HepG2 (cell line): ENCODE measurements around the gene MYH10. TPM values are rescaled to one million over a fixed set of nuclear protein-coding genes. Genes with fewer than 3 reads are reported as not detected.

ENCODE experiments used
- ATAC-seq: fragments of 200-7000 bp; cut with Tn5 transposase; 3 replicates; pipeline ENCODE4 v1.9.1; 2020; ENCODE audit warnings: mild to moderate bottlenecking, moderate library complexity
- BruUV-seq: library from RNA; stranded (reverse); fragments of 400-500 nt; replicated peaks from 2 replicates; lab custom pipeline; 2021; lab: Mats Ljungman, UMichigan
- CTCF ChIA-PET: fragments of 300-600 bp; formaldehyde crosslinking; extraction: SDS; loops from one replicate; lab custom pipeline; 2021; ENCODE audit warnings: low total read pairs, inconsistent platforms, low intra/inter-chr PET ratio; lab: Yijun Ruan, JAX
- POLR2A ChIA-PET: fragments of 350-600 bp; sonication (Branson Sonifier 250); formaldehyde crosslinking; loops from one replicate; lab custom pipeline; 2020; ENCODE audit warnings: antibody characterized with exemption, inconsistent platforms; lab: Yijun Ruan, JAX
- DNase-seq: peaks from one replicate; pipeline ENCODE4 v3.0.0-alpha.2; 2015; ENCODE audit warnings: low spot score
- FAIRE-seq: peaks from 3 replicates; lab custom pipeline; 2011; peaks lifted over from hg19 to GRCh38; lab: Jason Lieb, UNC
- H2AFZ ChIP-seq: one replicate; pipeline ENCODE4 v1.6.1; 2011; ENCODE audit warnings: low read length, inconsistent platforms
- H3K27ac ChIP-seq: fragments of 300-600 bp; 3 replicates; pipeline ENCODE4 v1.8.0; 2011; ENCODE audit warnings: mixed run types, mild to moderate bottlenecking, mixed read lengths, low read length, inconsistent platforms; ENCODE audit not compliant: insufficient read depth; ENCODE audit errors: extremely low read length
- H3K27me3 ChIP-seq, 2 experiments: fragments of 200-600 bp in 1 of 2; 2 replicates in 1 of 2; 3 replicates in 1 of 2; pipeline versions ENCODE4 v1.6.0 to v1.8.0; 2011; ENCODE audit warnings: low read length in 2 of 2, mild to moderate bottlenecking in 2 of 2, moderate library complexity in 2 of 2, inconsistent platforms in 1 of 2; ENCODE audit not compliant: insufficient read depth in 2 of 2, control insufficient read depth in 1 of 2
- H3K36me3 ChIP-seq, 2 experiments: fragments of 200-600 bp in 1 of 2; replicated peaks in 1 of 2; 2 replicates in 1 of 2; 3 replicates in 1 of 2; pipeline versions ENCODE4 v1.5.1 to v1.8.0; 2011; ENCODE audit warnings: low read length in 2 of 2, inconsistent platforms in 1 of 2; ENCODE audit not compliant: insufficient read depth in 2 of 2, control insufficient read depth in 1 of 2
- H3K4me1 ChIP-seq: 2 replicates; pipeline ENCODE4 v1.5.1; 2012; ENCODE audit warnings: low read length, inconsistent platforms; ENCODE audit not compliant: insufficient read depth
- H3K4me2 ChIP-seq: 2 replicates; pipeline ENCODE4 v1.6.0; 2011; ENCODE audit warnings: low read depth, low read length, inconsistent platforms
- H3K4me3 ChIP-seq, 3 experiments: fragments of 200-600 bp in 1 of 3; sonication (generic), shearing (Covaris generic) in 1 of 3; replicated peaks in 1 of 3; 2 replicates each; pipeline ENCODE4 v1.5.1; 2011 to 2016; ENCODE audit warnings: low read length in 3 of 3, inconsistent platforms in 2 of 3, low read depth in 2 of 3, mild to moderate bottlenecking in 2 of 3, control low read depth in 1 of 3, mixed read lengths in 1 of 3; ENCODE audit not compliant: insufficient read depth in 1 of 3
- H3K79me2 ChIP-seq: one replicate; pipeline ENCODE4 v1.6.1; 2011; ENCODE audit warnings: low read length, inconsistent platforms; ENCODE audit not compliant: insufficient read depth
- H3K9ac ChIP-seq: 2 replicates; pipeline ENCODE4 v1.6.0; 2011; ENCODE audit warnings: mild to moderate bottlenecking, low read depth, low read length, inconsistent platforms; ENCODE audit not compliant: insufficient read depth
- H3K9me3 ChIP-seq: 2 replicates; pipeline ENCODE4 v1.5.1; 2012; ENCODE audit warnings: mild to moderate bottlenecking, low read length
- H4K20me1 ChIP-seq: 2 replicates; pipeline ENCODE4 v1.6.0; 2011; ENCODE audit warnings: inconsistent platforms, mild to moderate bottlenecking, low read length, moderate library complexity; ENCODE audit not compliant: insufficient read depth
- FOSL2 ChIP-seq: sonication (generic); formaldehyde crosslinking; IDR thresholded peaks from 2 replicates; pipeline ENCODE4 v1.4.0; 2020; ENCODE audit warnings: missing genetic modification reagents
- MAFK ChIP-seq, 2 experiments: IDR thresholded peaks in 1 of 2; conservative IDR thresholded peaks in 1 of 2; 2 replicates each; pipeline ENCODE4 v1.6.1; 2011; ENCODE audit warnings: improper control_type of control experiment in 2 of 2, low read length in 2 of 2
- MYPOP ChIP-seq: sonication (generic); formaldehyde crosslinking; IDR thresholded peaks from 2 replicates; pipeline ENCODE4 v1.8.1; 2023; ENCODE audit warnings: mild to moderate bottlenecking, moderate library complexity, missing genetic modification reagents
- NR2F2 ChIP-seq: IDR thresholded peaks from 2 replicates; pipeline ENCODE4 v1.6.1; 2012; ENCODE audit warnings: low read depth, inconsistent platforms, borderline replicate concordance
- ZBTB33 ChIP-seq: sonication (generic); formaldehyde crosslinking; IDR thresholded peaks from 2 replicates; pipeline ENCODE4 v1.4.0; 2020; ENCODE audit warnings: missing genetic modification reagents
- ZIK1 ChIP-seq: sonication (generic); formaldehyde crosslinking; IDR thresholded peaks from 2 replicates; pipeline ENCODE4 v1.5.0; 2020; ENCODE audit warnings: mild to moderate bottlenecking, low read depth, missing genetic modification reagents, borderline replicate concordance
- ZNF224 ChIP-seq: sonication (generic); formaldehyde crosslinking; IDR thresholded peaks from 2 replicates; pipeline ENCODE4 v1.5.0; 2020; ENCODE audit warnings: mild to moderate bottlenecking, missing genetic modification reagents
- ZSCAN30 ChIP-seq: sonication (generic); formaldehyde crosslinking; IDR thresholded peaks from 2 replicates; pipeline ENCODE4 v1.5.0; 2020; ENCODE audit warnings: mild to moderate bottlenecking, missing genetic modification reagents
- WGBS: methylation state at CpG from one replicate; pipeline ENCODE4 v1.1.6; 2017; ENCODE audit warnings: low lambda C conversion rate; 5-methylcytosine and 5-hydroxymethylcytosine counted together
- in situ Hi-C: cut with HindIII; loops from 2 replicates; pipeline ENCODE4 v1.10.0; 2017; ENCODE audit warnings: low pct_unique_long_range_greater_than_20kb; ENCODE audit not compliant: extremely low pct_ligation_motif_present
- intact Hi-C: fragments of 100-400 bp; cut with micrococcal nuclease; formaldehyde crosslinking; loops from one replicate; pipeline ENCODE4 v1.10.0; 2022; ENCODE audit not compliant: unreplicated experiment
- polyA plus RNA-seq, 8 experiments: library from polyadenylated mRNA; depleted of rRNA in 3 of 8; stranded (reverse) in 7 of 8; unstranded in 1 of 8; fragments of >200 nt; fragmentation: Illumina TruSeq in 4 of 8; extraction: Trizol in 4 of 8; gene quantifications; 2 replicates each; pipeline versions ENCODE4 v1.2.1 to v1.2.3, GENCODE V29; 2011 to 2016; ENCODE audit warnings: low read depth in 4 of 8, missing spikeins in 1 of 8, mixed read lengths in 1 of 8; ENCODE audit not compliant: insufficient read depth in 1 of 8
- total RNA-seq, 5 experiments: library from RNA; depleted of rRNA; stranded (reverse); fragments of >200 nt; fragmentation: Illumina TruSeq; extraction: Trizol; gene quantifications; 2 replicates each; pipeline ENCODE4 v1.2.3, GENCODE V29; 2016; ENCODE audit warnings: low read depth in 1 of 5
- TF ChIP-seq, protein P1 (sequence below): sonication (generic); formaldehyde crosslinking; IDR thresholded peaks from 2 replicates; pipeline ENCODE4 v1.4.0; 2020; ENCODE audit warnings: missing genetic modification reagents; ENCODE audit errors: not compliant biosample characterization

The MYH10 gene
- total and polyA plus RNA-seq, 2 of the 13 experiments (the other 11 are each of a cell fraction or from before 2014, with no cell fraction given) = 43.4 to 68.6 TPM

DNA sequence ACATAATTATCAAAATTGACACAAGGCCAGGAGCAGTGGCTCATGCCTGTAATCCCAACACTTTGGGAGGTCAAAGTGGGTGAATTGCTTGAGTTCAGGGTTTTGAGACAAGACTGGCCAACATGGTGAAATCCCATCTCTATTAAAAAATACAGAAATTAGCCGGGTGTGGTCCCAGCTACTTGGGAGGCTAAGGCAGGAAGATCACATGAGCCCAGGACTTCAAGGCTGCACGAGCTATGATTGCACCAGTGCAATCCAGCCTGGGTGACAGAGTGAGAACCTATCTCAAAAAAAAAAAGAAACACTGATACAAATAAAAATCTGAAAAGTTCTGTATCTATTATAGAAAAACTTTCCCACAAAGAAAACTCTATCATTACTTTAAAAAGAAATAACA is 15.5 kb downstream of the MYH10 start:
- BruUV-seq = no TSS peak
- no peak for DNase-seq
- intact Hi-C loops = no loop called here
- Histone ChIP-seq H3K36me3 (peaks cover 1 to 12% of the 10 kb centered on the region in 2 experiments; a peak in 3 of 5 replicates), H3K79me2 (peaks cover 93% of the 10 kb centered on the region), H3K4me3 (no peak overlapping the region)
- TF ChIP-seq ZIK1 = no peak
- no peak for TF ChIP-seq NR2F2
- TF ChIP-seq MYPOP = no peak
- TF ChIP-seq ZSCAN30 (CRISPR knock-in tag) = no peak
- TF ChIP-seq ZNF224 (CRISPR knock-in tag) = no peak
- TF ChIP-seq, protein P1, sequence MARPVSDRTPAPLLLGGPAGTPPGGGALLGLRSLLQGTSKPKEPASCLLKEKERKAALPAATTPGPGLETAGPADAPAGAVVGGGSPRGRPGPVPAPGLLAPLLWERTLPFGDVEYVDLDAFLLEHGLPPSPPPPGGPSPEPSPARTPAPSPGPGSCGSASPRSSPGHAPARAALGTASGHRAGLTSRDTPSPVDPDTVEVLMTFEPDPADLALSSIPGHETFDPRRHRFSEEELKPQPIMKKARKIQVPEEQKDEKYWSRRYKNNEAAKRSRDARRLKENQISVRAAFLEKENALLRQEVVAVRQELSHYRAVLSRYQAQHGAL (CRISPR knock-in tag) = no peak
- no peak for TF ChIP-seq MAFK (conservative IDR thresholded peaks at IDR 0.05 in 1 of 2, IDR thresholded peaks at IDR 0.05 in 1 of 2; ENCODE audit: low read length in 2 of 2)
- no peak for TF ChIP-seq ZBTB33
- TF ChIP-seq FOSL2 = no peak
- TF ChIP-seq, all 625 proteins: peak for 0
- 0 out of 2 replicates have a peak, but pooled peaks cover 7% of the 10 kb centered on the region for H3K4me1 ChIP-seq
- no peaks in the 10 kb centered on the region; the same call in 1 of the 2 replicates for H4K20me1 ChIP-seq
- no peak overlapping the region for H2AFZ ChIP-seq
- ATAC-seq (no peak), FAIRE-seq (no peak)
- ChIA-PET CTCF (no interaction called here), POLR2A (interaction anchor here (1.2 kb wide), 1 partner anchor 16 kb away, joined by 3 read pairs; the partner anchor contains the start of gene MYH10)
- no peaks in the 10 kb centered on the region for H3K9me3 ChIP-seq
- no peak overlapping the region for H3K4me2 ChIP-seq
- WGBS = 98% methylated on average over 2 of the region's 2 CpGs
- H3K9ac ChIP-seq = no peak overlapping the region
- in situ Hi-C loops = no loop called here
- no peaks in the 10 kb centered on the region for H3K27me3 ChIP-seq
- H3K27ac ChIP-seq = no peak overlapping the region
